ENCODE measurements around the gene LMNTD1. TPM values are rescaled to one million over a fixed set of nuclear protein-coding genes. Genes with fewer than 3 reads are reported as not detected.
"Not testable (repeated sequence)": the region's sequence is repeated elsewhere in the genome, so short reads cannot be mapped to it uniquely, and the experiment has no call there.

LMNTD1 gene
- total RNA-seq, 2 experiments from 2014 or later = not detected

DNA sequence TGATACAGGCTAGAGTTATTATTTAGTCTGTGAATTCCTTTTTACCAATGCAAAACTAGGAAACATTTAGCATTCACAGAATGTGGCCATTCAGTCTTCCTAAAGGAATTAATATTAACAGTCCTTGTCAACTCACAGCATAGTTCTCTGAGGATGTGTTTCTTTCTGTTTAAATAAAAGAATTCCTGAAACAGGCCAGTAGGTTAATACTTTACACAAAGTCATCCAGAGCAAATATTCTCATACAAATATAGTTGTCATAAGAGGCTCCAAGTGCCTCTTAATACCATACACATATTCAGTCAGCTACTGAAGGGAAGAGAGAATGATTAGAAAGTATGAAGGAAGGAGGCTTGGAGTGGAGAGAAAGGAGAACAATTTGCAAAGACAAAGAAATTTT, 120.1 kb downstream of the LMNTD1 start:
- no peak for DNase-seq (ENCODE audit: low spot score)
- H3K27ac ChIP-seq (ENCODE audit: low read depth, low read length, poor library complexity, severe bottlenecking) = no peak overlapping the region
- no peaks in the 10 kb centered on the region for H3K36me3 ChIP-seq (ENCODE audit: insufficient read depth, low read length)
- H2AFZ ChIP-seq (ENCODE audit: low read length) = no peak overlapping the region
- BruUV-seq (replicated peaks) = no TSS peak
- H3K9me3 ChIP-seq (ENCODE audit: low read length) = no peaks in the 10 kb centered on the region
- no peaks in the 10 kb centered on the region for H3K79me2 ChIP-seq (ENCODE audit: insufficient read depth, low read depth, low read length)
- no peak overlapping the region for H3K4me2 ChIP-seq (ENCODE audit: low read length)
- H4K20me1 ChIP-seq (ENCODE audit: insufficient read depth, low read length) = no peaks in the 10 kb centered on the region
- ChIA-PET POLR2A (interaction anchor here (0.7 to 1.6 kb wide), 2 partner anchors 10 to 23 kb away, joined by 3 to 9 read pairs; no protein-coding TSS in a partner anchor), CTCF (ENCODE audit: unreplicated experiment) (no interaction called here)
- no peak overlapping the region for H3K4me3 ChIP-seq (ENCODE audit: low read depth, low read length, poor library complexity, severe bottlenecking)
- H3K9me2 ChIP-seq (ENCODE audit: insufficient read depth, low read length) = no peaks in the 10 kb centered on the region
- intact Hi-C loops (cut with micrococcal nuclease; ENCODE audit: unreplicated experiment) = no loop called here
- TF ChIP-seq CTCF (conservative IDR thresholded peaks at IDR 0.05; ENCODE audit: low read length) (no peak), EZH2phosphoT487 (IDR thresholded peaks at IDR 0.05; ENCODE audit: borderline replicate concordance, low read depth, low read length) (no peak)
- peaks cover 5% of the 10 kb centered on the region for H3K4me1 ChIP-seq (ENCODE audit: insufficient read depth, low read length, poor library complexity, severe bottlenecking)

- H3K4me1 ChIP-seq (ENCODE audit: insufficient read depth, low read length, poor library complexity, severe bottlenecking) = no peaks in the 10 kb centered on the region
- TF ChIP-seq EZH2phosphoT487 (IDR thresholded peaks at IDR 0.05; ENCODE audit: borderline replicate concordance, low read depth, low read length) (no peak), CTCF (conservative IDR thresholded peaks at IDR 0.05; ENCODE audit: low read length) (no peak)
- no peak overlapping the region for H3K4me3 ChIP-seq (ENCODE audit: low read depth, low read length, poor library complexity, severe bottlenecking)
- no peak for DNase-seq (ENCODE audit: low spot score)
- H3K79me2 ChIP-seq (ENCODE audit: insufficient read depth, low read depth, low read length) = no peaks in the 10 kb centered on the region
- intact Hi-C loops (cut with micrococcal nuclease; ENCODE audit: unreplicated experiment) = no loop called here
- BruUV-seq (replicated peaks) = no TSS peak
- H3K9me3 ChIP-seq (ENCODE audit: low read length) = no peaks in the 10 kb centered on the region
- POLR2A ChIA-PET = no interaction called here
- no peaks in the 10 kb centered on the region for H3K36me3 ChIP-seq (ENCODE audit: insufficient read depth, low read length)
- H3K4me2 ChIP-seq (ENCODE audit: low read length) = no peak overlapping the region
- CTCF ChIA-PET (ENCODE audit: unreplicated experiment) = no interaction called here
- H2AFZ ChIP-seq (ENCODE audit: low read length) = no peak overlapping the region
- H3K27ac ChIP-seq (ENCODE audit: low read depth, low read length, poor library complexity, severe bottlenecking) = no peak overlapping the region
- no peaks in the 10 kb centered on the region for H3K9me2 ChIP-seq (ENCODE audit: insufficient read depth, low read length)
- no peaks in the 10 kb centered on the region for H4K20me1 ChIP-seq (ENCODE audit: insufficient read depth, low read length)
Observed at GRCh38 chr12:25427337-25428249, 125.5 kb downstream of the LMNTD1 start.

DNA sequence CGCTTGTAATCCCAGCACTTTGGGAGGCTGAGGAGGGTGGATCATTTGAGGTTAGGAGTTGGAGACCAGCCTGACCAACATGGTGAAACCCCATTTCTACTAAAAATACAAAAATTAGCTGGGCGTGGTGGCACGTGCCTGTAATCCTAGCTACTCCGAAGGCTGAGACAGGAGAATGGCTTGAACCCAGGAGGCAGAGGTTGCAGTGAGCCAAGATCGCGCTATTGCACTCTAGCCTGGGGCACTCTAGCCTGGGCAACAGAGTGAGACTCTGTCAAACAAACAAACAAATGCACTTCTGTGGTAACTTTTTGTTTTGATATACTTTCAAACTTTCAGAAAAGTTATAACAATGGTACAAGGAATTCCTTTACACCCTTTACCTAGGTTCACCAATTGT, 126.3 kb downstream of the LMNTD1 start:
- H3K27ac ChIP-seq (ENCODE audit: low read depth, low read length, poor library complexity, severe bottlenecking); H2AFZ ChIP-seq (ENCODE audit: low read length); H3K9me3 ChIP-seq (ENCODE audit: low read length); H3K4me2 ChIP-seq (ENCODE audit: low read length); H3K4me1 ChIP-seq (ENCODE audit: insufficient read depth, low read length, poor library complexity, severe bottlenecking); CTCF ChIA-PET (ENCODE audit: unreplicated experiment); H3K36me3 ChIP-seq (ENCODE audit: insufficient read depth, low read length); intact Hi-C loops (cut with micrococcal nuclease; ENCODE audit: unreplicated experiment); BruUV-seq (replicated peaks); DNase-seq (ENCODE audit: low spot score); H3K4me3 ChIP-seq (ENCODE audit: low read depth, low read length, poor library complexity, severe bottlenecking); H4K20me1 ChIP-seq (ENCODE audit: insufficient read depth, low read length); H3K9me2 ChIP-seq (ENCODE audit: insufficient read depth, low read length); H3K79me2 ChIP-seq (ENCODE audit: insufficient read depth, low read depth, low read length): not testable (repeated sequence)
- POLR2A ChIA-PET = interaction anchor here (0.5 to 0.6 kb wide), 2 partner anchors 25 to 65 kb away, joined by 3 to 7 read pairs; no protein-coding TSS in a partner anchor

Small RNA genes within 50 kb of the gene (small RNA-seq; reads per million reads assigned to genes)
- gene TUBB4BP1 = not detected
